H1 (cell line): ENCODE results near the gene NR5A1. TPM values are rescaled to one million over a fixed set of nuclear protein-coding genes. Genes with fewer than 3 reads are reported as not detected.

Experiments
- CBX5 ChIP-seq: fragments of 300-800, 300-1000 bp; sonication (generic); IDR thresholded peaks from 2 replicates; pipeline ENCODE4 v1.7.1; 2016; ENCODE audit warnings: antibody characterized with exemption, low read length, low read depth
- CHD7 ChIP-seq: fragments of 300-600 bp; sonication (generic); IDR thresholded peaks from 2 replicates; pipeline ENCODE4 v1.7.1; 2012; ENCODE audit warnings: low read length, moderate library complexity, mild to moderate bottlenecking, inconsistent platforms; ENCODE audit not compliant: insufficient replicate concordance
- SIX5 ChIP-seq: IDR thresholded peaks from 2 replicates; pipeline ENCODE4 v1.6.1; 2011; ENCODE audit warnings: mild to moderate bottlenecking, low read depth, low read length
- TAF7 ChIP-seq: optimal IDR thresholded peaks from 2 replicates; pipeline ENCODE3; 2011; ENCODE audit warnings: low read depth, mild to moderate bottlenecking, inconsistent platforms, low read length, moderate library complexity, borderline replicate concordance
- polyA plus RNA-seq, 7 experiments: library from polyadenylated mRNA; depleted of rRNA in 3 of 7; stranded (reverse) in 5 of 7; unstranded in 2 of 7; fragments of >200 nt in 5 of 7; fragments of 200-250 nt in 2 of 7; gene quantifications; 1 replicate in 5 of 7; 2 replicates in 1 of 7; 4 replicates in 1 of 7; pipeline versions ENCODE4 v1.2.1 to v1.2.3, GENCODE V29; 2011 to 2013; ENCODE audit warnings: missing spikeins in 2 of 7, mixed read lengths in 2 of 7
- total RNA-seq: library from RNA; stranded (reverse); fragmentation: NEBNext Ultra II Directional; extraction: Animal tissue kit (Norgen Biotek cat#: 25700); gene quantifications from 2 replicates; pipeline ENCODE4 v1.2.1, GENCODE V29; 2021

NR5A1 gene
- total and polyA plus RNA-seq, 2 of the 8 experiments (the other 6 are each of a cell fraction or from before 2014, with no cell fraction given) = 0.29 to 0.58 TPM

- TF ChIP-seq CHD7 = no peak
- TF ChIP-seq TAF7 = no peak
- no peak for TF ChIP-seq SIX5
- no peak for TF ChIP-seq CBX5
- TF ChIP-seq, all 59 proteins: peak for 0
Observed at GRCh38 chr9:124482431-124483031, 24.7 kb downstream of the NR5A1 start (continued).
